Measurements from ENCODE around the gene TMTC1. TPM values are rescaled to one million over a fixed set of nuclear protein-coding genes. Genes with fewer than 3 reads are reported as not detected.
"Not testable (repeated sequence)": the region's sequence is repeated elsewhere in the genome, so short reads cannot be mapped to it uniquely, and the experiment has no call there.

Gene TMTC1
- total and polyA plus RNA-seq, 12 donors: 5.1 to 82.2 (median 41.8) TPM

- Histone ChIP-seq H3K36me3 (replicated peaks in 1 of 2) (no peaks in the 10 kb centered on the region), H3K9me3 (replicated peaks in 1 of 3) (no peaks in the 10 kb centered on the region), H3K27me3 (no peaks in the 10 kb centered on the region), H3K4me1 (replicated peaks in 1 of 2) (peaks cover 0 to 4% of the 10 kb centered on the region in 2 donors), H3K27ac (peak overlapping the region in 1 of 5 donors; percentile 3), H3K4me3 (no peak overlapping the region)
- no peak for TF ChIP-seq CTCF (IDR thresholded peaks at IDR 0.05)
- TF ChIP-seq POLR2A (IDR thresholded peaks at IDR 0.05): no peak
- intact Hi-C loops (cut with DNase I): no loop called here
- no peak for DNase-seq
- 74 to 88% (median 77%) methylated on average over 3 of the region's 3 CpGs for WGBS, 4 donors
Observed at GRCh38 chr12:29634057-29634456, 149.7 kb downstream of the TMTC1 start.

- intact Hi-C loops (cut with DNase I); H3K9me3 ChIP-seq (replicated peaks in 1 of 3): not testable (repeated sequence)
- 56 to 79% (median 75%) methylated on average over 1 of the region's 1 CpG for WGBS, 4 donors
Observed at GRCh38 chr12:29630164-29630563, 153.6 kb downstream of the TMTC1 start.

DNA sequence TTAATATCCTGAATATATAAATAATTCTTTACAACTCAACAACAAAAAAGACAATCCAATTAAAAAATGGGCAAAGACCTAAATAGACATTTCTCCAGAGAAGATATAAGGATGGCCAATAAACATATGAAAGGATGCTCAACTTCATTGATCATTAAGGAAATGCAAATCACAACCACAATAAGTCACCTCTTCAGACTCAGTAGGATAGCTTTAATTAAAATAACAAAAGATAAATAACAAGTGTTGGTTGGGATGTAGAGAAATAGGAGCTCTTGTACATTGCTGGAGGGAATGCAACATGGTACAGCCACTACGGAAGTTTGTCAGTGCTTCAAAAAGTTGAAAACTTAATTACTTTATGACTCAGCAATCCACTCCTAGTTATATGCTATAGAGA, 156.5 kb downstream of the TMTC1 start:
- no peak for DNase-seq
- Histone ChIP-seq H3K9me3 (replicated peaks in 1 of 3) (no peaks in the 10 kb centered on the region), H3K27ac (no peak overlapping the region), H3K4me1 (replicated peaks in 1 of 2) (peaks cover 0 to 19% of the 10 kb centered on the region in 2 donors), H3K4me3 (no peak overlapping the region), H3K27me3 (no peaks in the 10 kb centered on the region), H3K36me3 (replicated peaks in 1 of 2) (no peaks in the 10 kb centered on the region)
- intact Hi-C loops (cut with DNase I): no loop called here
- TF ChIP-seq CTCF (IDR thresholded peaks at IDR 0.05) (no peak), POLR2A (IDR thresholded peaks at IDR 0.05) (no peak)
- WGBS, 4 donors: 89 to 98% (median 97%) methylated on average over 1 of the region's 1 CpG

More at GRCh38 chr12:29630164-29630563, 153.6 kb downstream of the TMTC1 start:
- not testable (repeated sequence) for H3K36me3 ChIP-seq (replicated peaks in 1 of 2); H3K27me3 ChIP-seq; DNase-seq; H3K4me3 ChIP-seq; H3K27ac ChIP-seq
- H3K4me1 ChIP-seq (replicated peaks in 1 of 2): peaks cover 0 to 16% of the 10 kb centered on the region in 2 donors

- Histone ChIP-seq H3K9me3 (replicated peaks in 1 of 3) (no peaks in the 10 kb centered on the region), H3K4me1 (replicated peaks in 1 of 2) (peaks cover 0 to 19% of the 10 kb centered on the region in 2 donors), H3K36me3 (replicated peaks in 1 of 2) (no peaks in the 10 kb centered on the region), H3K27me3 (no peaks in the 10 kb centered on the region), H3K4me3 (no peak overlapping the region), H3K27ac (peak overlapping the region in 2 of 5 donors; percentile 24 to 73)
- no peak for DNase-seq
- TF ChIP-seq CTCF (IDR thresholded peaks at IDR 0.05): no peak
- intact Hi-C loops (cut with DNase I): no loop called here
- WGBS, 4 donors: 50 to 60% (median 54%) methylated on average over 2 of the region's 2 CpGs
Observed at GRCh38 chr12:29625359-29625953, 158.3 kb downstream of the TMTC1 start.

DNA sequence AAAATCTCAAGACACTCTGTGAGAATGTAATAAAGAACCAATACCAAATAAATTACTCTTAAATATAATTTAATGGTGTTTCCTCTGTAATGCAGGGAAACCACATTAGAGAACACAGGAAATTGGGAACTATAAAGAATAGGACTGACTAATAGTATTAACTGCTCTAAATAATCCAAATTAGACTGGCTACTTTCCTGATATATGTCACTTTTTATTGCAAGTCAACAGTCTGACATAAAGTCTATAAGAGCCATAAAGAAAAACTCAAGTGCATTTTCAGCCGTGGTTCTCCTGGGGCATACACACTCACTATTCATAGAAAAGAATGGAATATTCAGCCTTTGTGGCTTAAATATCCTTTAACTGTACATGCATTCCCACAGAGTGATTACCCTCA, 161.5 kb downstream of the TMTC1 start:
- no peak overlapping the region for H3K27ac ChIP-seq
- WGBS, 4 donors: 88 to 100% (median 96%) methylated on average over 1 of the region's 1 CpG
- no peaks in the 10 kb centered on the region for H3K9me3 ChIP-seq (replicated peaks in 1 of 3)
- H3K4me1 ChIP-seq (replicated peaks in 1 of 2): peaks cover 0 to 19% of the 10 kb centered on the region in 2 donors
- DNase-seq: no peak
- TF ChIP-seq POLR2A (IDR thresholded peaks at IDR 0.05) (no peak), CTCF (IDR thresholded peaks at IDR 0.05) (no peak)
- intact Hi-C loops (cut with DNase I): no loop called here
- no peak overlapping the region for H3K4me3 ChIP-seq
- H3K36me3 ChIP-seq (replicated peaks in 1 of 2): no peaks in the 10 kb centered on the region
- no peaks in the 10 kb centered on the region for H3K27me3 ChIP-seq
